Measurements from ENCODE around the gene RASEF. TPM values are rescaled to one million over a fixed set of nuclear protein-coding genes. Genes with fewer than 3 reads are reported as not detected.

Gene RASEF
- total RNA-seq (2012; rRNA removed): under 0.01 TPM in 2 replicates
- 0.05 TPM in 1 of 2 replicates, not detected in the other for polyA plus RNA-seq (2012; rRNA removed)
- not detected in 2 replicates for polyA plus RNA-seq (2012; cell fraction: cytosol; rRNA removed)
- 0.04 and 0.07 TPM in 2 replicates for polyA plus RNA-seq (2012; cell fraction: nucleus; rRNA removed; ENCODE audit: low replicate concordance)
- Bru-seq, nascent RNA: percentile 20 among the genes with signal in this experiment
- percentile 22 among the genes with signal in this experiment for BruChase-seq, experiment 1, labeled RNA remaining after a 6-hour chase
- percentile 18 among the genes with signal in this experiment for BruChase-seq, experiment 2, labeled RNA remaining after a 2-hour chase
- long read RNA-seq: 0 reads

GRCh38 chr9:83062651-83063527 lies at the start of gene RASEF:
Gene RASEF (minus strand): TSS chr9:83063142. CDS start chr9:83062867, 275 bp downstream.
- Histone ChIP-seq H3K14ac (replicated peaks; ENCODE audit: low read depth, low read length) (no peak within 1 kb of the TSS), H2BK5ac (ENCODE audit: low read depth, low read length, poor library complexity, severe bottlenecking) (no peak within 1 kb of the TSS), H3K4me3 (ENCODE audit: insufficient read depth, low read depth, low read length) (peak within 1 kb of the TSS; percentile 40; the same call in 1 of the 2 replicates), H3K9ac (ENCODE audit: low read depth, low read length) (no peak within 1 kb of the TSS), H3K27me3 (ENCODE audit: control insufficient read depth, insufficient read depth, low read length) (peaks cover 33% of the 10 kb centered on the region), H3K18ac (ENCODE audit: low read depth, low read length) (no peak within 1 kb of the TSS), H4K20me1 (ENCODE audit: insufficient read depth, low read length) (no peaks in the 10 kb centered on the region; the same call in 1 of the 2 replicates), H4K91ac (ENCODE audit: insufficient read depth, low read depth, low read length) (no peak within 1 kb of the TSS), H2BK20ac (ENCODE audit: low read depth, low read length) (no peak within 1 kb of the TSS), H3K9me1 (ENCODE audit: insufficient read depth, low read length) (no peaks in the 10 kb centered on the region), H2AK9ac (replicated peaks; ENCODE audit: low read depth, low read length, poor library complexity) (no peak within 1 kb of the TSS), H3K4me2 (ENCODE audit: low read depth, low read length) (peak within 1 kb of the TSS; percentile 79), H2BK120ac (ENCODE audit: low read depth, low read length) (no peak within 1 kb of the TSS), H2AK5ac (ENCODE audit: low read depth, low read length) (no peak within 1 kb of the TSS), H3K23ac (ENCODE audit: low read depth, low read length) (no peak within 1 kb of the TSS), H3K9me3 (ENCODE audit: control insufficient read depth, insufficient read depth, low read length) (no peaks in the 10 kb centered on the region), H4K8ac (ENCODE audit: low read depth in 2 of 2, low read length in 2 of 2) (no peak within 1 kb of the TSS), H4K5ac (ENCODE audit: low read depth, low read length) (no peak within 1 kb of the TSS), H3K4ac (ENCODE audit: low read depth, low read length) (no peak within 1 kb of the TSS), H3K27ac (ENCODE audit: insufficient read depth, low read length) (no peak within 1 kb of the TSS), H2AFZ (replicated peaks; ENCODE audit: low read length, poor library complexity) (peak within 1 kb of the TSS; percentile 78), H2BK15ac (ENCODE audit: low read depth, low read length) (no peak within 1 kb of the TSS), H3K36me3 (ENCODE audit: control insufficient read depth, insufficient read depth, low read length) (no peaks in the 10 kb centered on the region), H3K4me1 (ENCODE audit: control insufficient read depth, insufficient read depth, low read length) (no peaks in the 10 kb centered on the region), H3K79me1 (ENCODE audit: low read depth in 1 of 2, low read length in 2 of 2) (no peaks in the 10 kb centered on the region), H3K56ac (ENCODE audit: extremely low read depth, insufficient read depth, low read length) (no peak within 1 kb of the TSS)
- peak; percentile 77 for ATAC-seq (ENCODE audit: low read depth)
- intact Hi-C loops (cut with micrococcal nuclease) (no loop called here), dilution Hi-C loops (cut with HindIII; ENCODE audit: low sequenced_read_pairs, unreplicated experiment) (no loop called here), in situ Hi-C loops (cut with MboI; ENCODE audit: low sequenced_read_pairs) (no loop called here)
- no peak for TF ChIP-seq RFX5 (IDR thresholded peaks at IDR 0.05; ENCODE audit: low read depth, low read length)
- TF ChIP-seq CHD1 (IDR thresholded peaks at IDR 0.05; ENCODE audit: low read depth, low read length): no peak
- TF ChIP-seq MAZ (IDR thresholded peaks at IDR 0.05; ENCODE audit: borderline replicate concordance, low read depth, low read length): no peak
- TF ChIP-seq NFE2L2 (IDR thresholded peaks at IDR 0.05; ENCODE audit: low read depth, low read length): no peak
- no peak for TF ChIP-seq ELK1 (IDR thresholded peaks at IDR 0.05; ENCODE audit: borderline replicate concordance, low read depth, low read length)
- no peak for TF ChIP-seq MXI1 (IDR thresholded peaks at IDR 0.05; ENCODE audit: borderline replicate concordance, low read depth, low read length)
- no peak for TF ChIP-seq FOS (IDR thresholded peaks at IDR 0.05; ENCODE audit: low read depth, low read length)
- TF ChIP-seq SMC3 (IDR thresholded peaks at IDR 0.05; ENCODE audit: low read depth, low read length): no peak
- ChIA-PET POLR2A (ENCODE audit: unreplicated experiment) (no interaction called here), CTCF (no interaction called here)
- 3% methylated on average over 36 of the region's 99 CpGs; no CpG with 5 or more reads in 1 of the 2 experiments for WGBS, 2 experiments (ENCODE audit: extremely low coverage in 2 of 2, insufficient read length in 1 of 2)
- DNase-seq: no peak
- BruUV-seq (replicated peaks): no TSS peak
